T-helper 1 cell (primary cell): ENCODE measurements around the gene THSD7A.
A peak's percentile ranks its signal among the peaks of the same experiment; 100 is the strongest.

Experiments
- DNase-seq, 5 donors: peaks; one replicate each; pipeline ENCODE4 v3.0.0-alpha.2; 2012 to 2020

Gene THSD7A

DNA sequence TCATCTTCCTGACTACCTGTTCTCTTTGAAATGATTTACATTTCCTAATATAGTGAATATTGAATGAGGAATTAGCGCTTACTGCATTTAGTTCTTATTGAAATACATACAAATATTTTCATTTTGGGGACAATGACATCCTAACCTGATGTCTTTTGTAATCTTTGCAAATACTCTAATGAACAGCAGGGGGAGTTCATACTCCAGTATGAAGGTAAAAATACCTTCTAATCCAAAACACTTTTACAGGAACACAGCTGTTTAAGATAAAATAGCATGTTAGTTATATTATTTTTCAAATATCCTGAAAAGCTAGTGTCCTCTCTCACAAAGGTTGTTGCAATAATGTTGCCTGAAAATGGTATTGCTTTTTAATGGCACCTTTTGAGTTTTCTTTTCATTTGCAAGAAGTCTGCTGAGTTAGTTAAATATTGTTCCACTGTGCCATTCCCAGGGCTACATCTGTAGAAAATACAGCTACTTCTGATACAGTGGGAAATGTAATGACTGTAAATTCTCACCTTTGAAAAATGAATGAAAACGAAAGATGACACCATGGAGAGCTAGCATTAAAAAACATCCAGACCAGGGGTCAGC, 458.4 kb downstream of the THSD7A start:
- DNase-seq = no peak

GRCh38 chr7:11369696-11370095, 462.3 kb downstream of the THSD7A start:
- DNase-seq = no peak

- no peak for DNase-seq
These were observed 465.9 kb downstream of the THSD7A start for GRCh38 chr7:11366118-11366517.

- DNase-seq = no peak
These were observed 473.4 kb downstream of the THSD7A start for GRCh38 chr7:11358637-11359036.

- no peak for DNase-seq
These were observed 476.5 kb downstream of the THSD7A start for GRCh38 chr7:11355399-11356005.

DNA sequence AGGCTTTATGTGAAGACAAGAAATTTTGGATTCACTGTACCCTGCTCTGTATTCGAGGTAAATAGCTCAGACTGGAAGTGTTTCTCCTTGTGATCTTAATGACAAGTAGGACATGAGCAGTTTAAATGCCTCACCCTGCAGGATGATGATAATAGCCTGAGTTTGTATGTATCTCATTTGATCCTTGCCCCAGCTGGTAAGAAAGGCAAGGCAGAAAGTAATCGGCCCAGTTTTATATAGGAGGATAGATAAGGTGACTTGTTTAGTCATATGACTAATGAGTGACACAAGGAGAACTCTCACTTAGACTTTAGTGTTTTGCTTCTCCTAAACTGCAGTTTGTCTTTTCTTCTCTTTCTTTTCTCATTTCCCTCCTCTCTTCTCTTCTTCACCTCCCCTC, 485.7 kb downstream of the THSD7A start:
- no peak for DNase-seq

DNA sequence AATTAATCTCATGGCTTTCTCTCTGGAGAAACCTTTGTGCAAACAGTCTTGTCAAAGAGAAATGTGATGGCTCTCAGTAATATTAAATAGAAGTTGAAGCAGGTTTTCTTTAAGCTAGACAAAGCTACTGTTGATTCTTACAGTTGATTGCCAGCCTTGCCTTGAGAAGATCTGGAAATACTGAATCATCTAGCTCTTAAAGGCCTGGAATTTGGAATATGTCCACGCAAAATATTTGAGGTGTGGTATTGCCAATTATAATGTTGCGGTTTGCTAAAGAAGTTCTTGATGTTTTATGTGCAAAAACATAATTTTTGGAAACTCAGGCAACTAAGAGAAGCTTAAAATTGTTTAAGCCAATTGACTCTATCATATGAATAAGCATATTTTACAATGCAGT, 486.4 kb downstream of the THSD7A start:
- DNase-seq = no peak

- peak in 1 of 5 donors; percentile 22 for DNase-seq
These were observed 488.1 kb downstream of the THSD7A start for GRCh38 chr7:11343818-11344413.

GRCh38 chr7:11343136-11343535, 488.9 kb downstream of the THSD7A start:
- no peak for DNase-seq

DNA sequence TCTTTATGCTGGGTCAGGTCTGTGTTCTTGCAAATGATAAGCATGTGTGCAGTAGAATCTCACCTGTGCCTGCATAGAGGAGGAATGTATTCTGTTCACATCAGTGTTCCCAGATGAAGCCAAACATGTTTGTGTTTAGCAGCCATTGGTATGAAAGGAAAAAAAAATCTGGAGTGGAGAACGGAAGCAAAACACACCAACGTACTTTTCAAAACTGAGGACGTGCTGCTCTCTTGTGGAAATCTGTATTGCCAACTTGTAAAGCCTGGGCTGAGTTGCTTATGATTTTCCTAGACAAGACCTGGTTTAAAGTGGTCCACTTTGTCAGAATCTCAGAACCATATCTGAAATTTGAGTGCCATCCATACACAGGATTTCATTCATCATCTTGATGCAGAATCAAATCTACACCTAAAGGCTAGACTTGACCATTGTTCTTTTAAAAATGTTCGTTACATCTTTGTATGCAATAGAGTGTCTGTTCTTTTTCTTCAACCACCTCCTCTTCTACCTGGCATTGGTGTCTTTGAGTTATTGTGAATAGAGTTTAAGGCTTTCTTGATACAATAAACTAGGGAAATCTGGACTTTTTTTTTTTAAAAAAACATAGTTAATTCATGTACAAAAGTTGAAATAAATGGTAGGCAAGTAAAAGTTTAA, 490.6 kb downstream of the THSD7A start:
- no peak for DNase-seq

DNA sequence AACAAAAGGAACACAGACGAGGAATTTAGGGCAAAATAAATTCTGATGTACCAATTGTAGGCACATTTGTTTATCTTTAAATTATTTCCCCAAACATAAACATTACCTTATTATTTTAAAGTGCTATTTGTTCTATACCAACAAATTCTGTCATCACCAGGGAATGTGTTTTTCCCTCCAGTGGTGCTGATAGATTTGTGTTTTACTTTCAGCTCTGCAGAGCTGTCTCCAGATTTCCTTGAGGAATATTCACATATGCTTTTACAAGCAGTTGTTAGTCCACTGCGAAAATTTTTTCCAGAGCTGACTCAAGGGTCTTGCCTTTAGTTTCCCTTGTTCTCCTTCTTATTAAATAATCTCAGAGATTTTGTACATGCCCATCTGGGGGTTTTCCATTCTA, 495.6 kb downstream of the THSD7A start:
- no peak for DNase-seq

DNA sequence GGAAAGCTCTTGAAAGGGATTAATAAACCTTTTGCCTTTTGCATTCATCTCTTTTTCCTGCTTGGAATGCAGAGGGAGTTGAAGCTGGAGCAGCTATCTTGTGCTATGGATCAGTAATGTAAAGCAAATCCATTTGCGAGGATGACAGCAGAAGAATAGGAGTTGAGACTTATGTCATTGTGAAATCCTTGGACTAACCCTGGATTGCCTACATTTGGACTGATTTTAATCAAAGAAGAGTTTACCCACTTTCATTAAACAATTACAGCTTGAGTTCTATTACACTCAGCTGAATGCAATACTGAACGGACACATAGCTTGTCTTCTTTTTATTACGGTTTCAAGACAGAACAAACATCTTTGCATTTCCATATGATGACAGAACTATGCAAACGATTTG, 496.1 kb downstream of the THSD7A start:
- DNase-seq = no peak

GRCh38 chr7:11332865-11333228, 499.2 kb downstream of the THSD7A start:
- no peak for DNase-seq

- peak in 1 of 5 donors; percentile 21 for DNase-seq
These were observed 499.7 kb downstream of the THSD7A start for GRCh38 chr7:11332186-11332864.

- DNase-seq = no peak
These were observed 500.6 kb downstream of the THSD7A start for GRCh38 chr7:11331128-11332102.

DNA sequence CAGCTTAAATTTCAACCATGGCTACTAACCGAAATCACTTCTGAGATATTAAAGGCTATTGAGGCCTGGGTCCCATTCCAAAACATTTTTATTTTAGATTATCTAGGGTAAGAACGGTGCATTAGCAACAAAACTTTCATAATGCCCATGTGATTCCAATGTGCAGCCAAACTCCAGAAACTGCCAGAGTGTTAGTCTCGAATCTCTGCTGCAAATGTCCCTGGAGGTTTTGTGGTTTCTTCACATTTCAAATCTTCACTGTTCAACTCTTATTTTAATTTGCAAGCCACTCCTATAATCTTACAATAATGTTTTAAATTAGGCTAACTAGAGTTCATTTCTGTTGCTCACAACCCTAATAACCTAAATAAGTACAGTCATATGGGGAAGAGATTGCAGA, 501.3 kb downstream of the THSD7A start:
- DNase-seq = no peak

- DNase-seq = no peak
These were observed 501.8 kb downstream of the THSD7A start for GRCh38 chr7:11330208-11330607.

DNA sequence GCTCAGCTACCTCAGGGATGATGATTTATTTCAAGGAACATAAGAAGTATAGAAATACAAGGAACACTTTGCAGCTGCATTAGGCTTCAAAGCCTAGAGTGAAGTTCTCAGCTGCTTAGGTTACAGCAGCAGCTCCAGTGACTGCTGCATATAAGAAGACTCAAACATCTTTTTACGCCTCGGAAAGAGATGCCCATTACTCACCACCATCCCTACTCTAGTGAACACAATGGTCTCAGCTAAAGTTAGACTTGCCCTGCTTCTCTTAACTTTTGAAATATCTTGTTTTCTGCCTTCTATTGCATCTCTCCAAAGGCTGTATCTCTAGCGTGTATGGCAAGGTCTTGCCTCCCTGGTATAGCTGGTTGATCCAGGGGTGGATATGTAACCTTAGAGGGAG, 502.4 kb downstream of the THSD7A start:
- DNase-seq = no peak

DNA sequence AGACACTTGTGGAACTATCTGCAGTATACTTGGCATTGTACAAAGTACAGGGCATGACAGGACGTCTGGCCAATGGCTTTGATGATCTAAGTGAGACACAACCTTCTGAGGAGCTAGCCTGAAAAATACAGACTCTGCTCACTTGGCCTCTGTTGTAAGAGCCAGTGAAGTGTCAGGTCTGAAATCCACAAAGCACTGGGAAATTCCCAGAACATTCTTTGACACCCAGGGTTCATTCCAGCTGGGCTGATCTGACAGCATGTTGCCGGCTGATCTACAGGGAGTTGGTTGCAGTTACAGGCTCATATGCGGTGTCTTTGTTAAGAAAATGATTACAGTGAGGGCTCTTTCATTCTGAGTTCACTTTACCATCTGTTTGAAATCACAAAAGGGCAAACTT, 503.7 kb downstream of the THSD7A start:
- no peak for DNase-seq

DNA sequence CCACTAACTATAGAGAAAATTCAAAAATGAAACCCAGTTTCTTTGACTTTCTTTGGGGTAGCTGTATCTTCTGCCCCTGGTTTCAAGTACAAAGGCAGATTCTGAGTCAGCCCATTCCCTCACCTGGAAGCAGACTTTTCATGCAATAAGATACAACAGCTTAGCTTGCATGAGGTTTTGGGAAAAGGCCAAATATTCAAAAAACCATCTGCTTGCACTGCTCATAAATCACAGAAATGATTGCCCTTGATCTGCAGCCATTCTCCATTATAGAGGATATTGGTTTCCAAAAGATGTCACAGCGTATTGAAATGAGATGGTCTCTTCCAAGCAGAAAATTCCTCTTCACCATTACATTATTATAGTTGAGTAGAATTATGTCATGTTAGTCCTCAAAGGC, 504.4 kb downstream of the THSD7A start:
- DNase-seq = no peak
